Caco-2 (cell line): ENCODE results near the gene PHF20. TPM values are rescaled to one million over a fixed set of nuclear protein-coding genes. Genes with fewer than 3 reads are reported as not detected.

ENCODE experiments used
- BruUV-seq: library from RNA; stranded (reverse); fragments of 400-500 nt; replicated peaks from 2 replicates; lab custom pipeline; 2021; lab: Mats Ljungman, UMichigan
- CTCF ChIA-PET: fragments of 300-600 bp; sonication (Branson Sonifier 250); formaldehyde crosslinking; loops from one replicate; lab custom pipeline; 2022; ENCODE audit warnings: antibody characterized with exemption; lab: Charles Lee
- POLR2A ChIA-PET: fragments of 300-600 bp; sonication (Branson Sonifier 250); formaldehyde crosslinking; loops from one replicate; lab custom pipeline; 2022; ENCODE audit warnings: antibody characterized with exemption; lab: Charles Lee
- DNase-seq, 2 experiments: peaks; one replicate each; pipeline versions ENCODE4 v3.0.0 to v3.0.0-alpha.2; 2020 to 2022
- H3K27me3 ChIP-seq: replicated peaks from 2 replicates; pipeline ENCODE4 v1.6.0; 2011; ENCODE audit warnings: low read length; ENCODE audit not compliant: control insufficient read depth, insufficient read depth
- H3K36me3 ChIP-seq: 2 replicates; pipeline ENCODE4 v1.5.1; 2011; ENCODE audit warnings: low read length; ENCODE audit not compliant: control insufficient read depth, insufficient read depth
- H3K4me1 ChIP-seq: fragments of 250-450 bp; sonication (Bioruptor Pico); 2 replicates; pipeline ENCODE4 v1.5.1; 2020; ENCODE audit warnings: mild to moderate bottlenecking
- H3K4me3 ChIP-seq: 2 replicates; pipeline ENCODE4 v1.5.1; 2011; ENCODE audit warnings: low read depth, mild to moderate bottlenecking, control low read depth, low read length
- H3K9me3 ChIP-seq: fragments of 250-450 bp; sonication (Bioruptor Pico); 2 replicates; pipeline ENCODE4 v1.5.1; 2020; ENCODE audit warnings: mild to moderate bottlenecking, moderate library complexity
- H3K27ac Mint-ChIP-seq: one replicate; pipeline ENCODE4 v1.8.0; 2022; ENCODE audit warnings: mixed read lengths; ENCODE audit not compliant: unreplicated experiment
- H3K27me3 Mint-ChIP-seq: one replicate; pipeline ENCODE4 v1.8.0; 2022; ENCODE audit warnings: mixed read lengths; ENCODE audit not compliant: insufficient read depth, unreplicated experiment
- H3K36me3 Mint-ChIP-seq: one replicate; pipeline ENCODE4 v1.8.0; 2022; ENCODE audit warnings: mild to moderate bottlenecking, mixed read lengths; ENCODE audit not compliant: insufficient read depth, unreplicated experiment
- H3K4me1 Mint-ChIP-seq: one replicate; pipeline ENCODE4 v1.8.0; 2022; ENCODE audit warnings: low read depth, mixed read lengths; ENCODE audit not compliant: unreplicated experiment
- H3K4me3 Mint-ChIP-seq: one replicate; pipeline ENCODE4 v1.8.0; 2022; ENCODE audit warnings: mild to moderate bottlenecking, moderate library complexity, mixed read lengths; ENCODE audit not compliant: unreplicated experiment
- H3K9me3 Mint-ChIP-seq: one replicate; pipeline ENCODE4 v1.8.0; 2022; ENCODE audit warnings: mixed read lengths; ENCODE audit not compliant: unreplicated experiment
- intact Hi-C: fragments of 100-400 bp; cut with micrococcal nuclease; formaldehyde crosslinking; loops from one replicate; pipeline ENCODE4 v1.10.0; 2022; ENCODE audit not compliant: unreplicated experiment
- total RNA-seq: library from RNA; stranded (reverse); gene quantifications from 2 replicates; pipeline ENCODE4 v1.2.3, GENCODE V29; 2022
- TF ChIP-seq, protein P1 (sequence below), 2 experiments: fragments of 200-600 bp in 1 of 2; IDR thresholded peaks; 1 replicate in 1 of 2; 2 replicates in 1 of 2; pipeline versions ENCODE4 v1.5.1 to v1.8.0; 2011 to 2022; ENCODE audit warnings: antibody characterized with exemption in 1 of 2, control low read depth in 1 of 2, inconsistent platforms in 1 of 2, low read depth in 1 of 2, low read length in 1 of 2, mild to moderate bottlenecking in 1 of 2, moderate library complexity in 1 of 2; ENCODE audit not compliant: insufficient read depth in 1 of 2, severe bottlenecking in 1 of 2, unreplicated experiment in 1 of 2

PHF20 gene
- total RNA-seq, 1 experiment from 2014 or later: 109 TPM

DNA sequence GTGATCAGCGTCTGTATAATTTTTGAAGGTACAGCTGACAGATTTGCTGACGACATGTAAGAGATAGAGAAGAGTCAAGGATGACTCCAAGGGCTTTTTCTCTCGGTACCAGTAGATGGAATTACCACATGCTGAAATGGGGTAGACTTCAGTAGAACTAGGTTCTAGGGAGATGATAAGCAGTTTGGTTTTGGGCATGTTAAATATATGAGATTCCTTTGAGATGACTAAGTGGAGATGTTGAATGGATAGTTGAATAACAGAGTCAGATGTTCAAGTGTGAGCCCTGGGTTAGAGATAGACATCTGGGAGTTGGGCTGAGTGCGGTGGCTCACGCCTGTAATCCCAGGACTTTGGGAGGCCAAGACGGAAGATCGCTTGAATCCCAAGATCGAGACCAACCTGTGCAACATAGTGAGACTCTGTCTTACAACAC lies 50.0 kb downstream of the PHF20 start:
- POLR2A ChIA-PET: no interaction called here
- DNase-seq: no peak
- peak overlapping the region; percentile 0 for H3K4me3 Mint-ChIP-seq
- TF ChIP-seq, protein P1, sequence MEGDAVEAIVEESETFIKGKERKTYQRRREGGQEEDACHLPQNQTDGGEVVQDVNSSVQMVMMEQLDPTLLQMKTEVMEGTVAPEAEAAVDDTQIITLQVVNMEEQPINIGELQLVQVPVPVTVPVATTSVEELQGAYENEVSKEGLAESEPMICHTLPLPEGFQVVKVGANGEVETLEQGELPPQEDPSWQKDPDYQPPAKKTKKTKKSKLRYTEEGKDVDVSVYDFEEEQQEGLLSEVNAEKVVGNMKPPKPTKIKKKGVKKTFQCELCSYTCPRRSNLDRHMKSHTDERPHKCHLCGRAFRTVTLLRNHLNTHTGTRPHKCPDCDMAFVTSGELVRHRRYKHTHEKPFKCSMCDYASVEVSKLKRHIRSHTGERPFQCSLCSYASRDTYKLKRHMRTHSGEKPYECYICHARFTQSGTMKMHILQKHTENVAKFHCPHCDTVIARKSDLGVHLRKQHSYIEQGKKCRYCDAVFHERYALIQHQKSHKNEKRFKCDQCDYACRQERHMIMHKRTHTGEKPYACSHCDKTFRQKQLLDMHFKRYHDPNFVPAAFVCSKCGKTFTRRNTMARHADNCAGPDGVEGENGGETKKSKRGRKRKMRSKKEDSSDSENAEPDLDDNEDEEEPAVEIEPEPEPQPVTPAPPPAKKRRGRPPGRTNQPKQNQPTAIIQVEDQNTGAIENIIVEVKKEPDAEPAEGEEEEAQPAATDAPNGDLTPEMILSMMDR (IDR thresholded peaks at IDR 0.05; ENCODE audit: insufficient read depth in 1 of 2, low read depth in 1 of 2, low read length in 1 of 2, severe bottlenecking in 1 of 2, unreplicated experiment in 1 of 2): no peak
- BruUV-seq: TSS peak; percentile 19
- H3K4me1 ChIP-seq: peaks cover 21% of the 10 kb centered on the region
- no peaks in the 10 kb centered on the region for H3K27me3 Mint-ChIP-seq
- H3K4me3 ChIP-seq: no peak overlapping the region
- intact Hi-C loops: no loop called here
- H3K27ac Mint-ChIP-seq: peak overlapping the region; percentile 42
- H3K4me1 Mint-ChIP-seq: peaks cover 38% of the 10 kb centered on the region
- H3K27me3 ChIP-seq: no peaks in the 10 kb centered on the region
- peaks cover 23% of the 10 kb centered on the region for H3K36me3 Mint-ChIP-seq
- peaks cover 10% of the 10 kb centered on the region for H3K9me3 Mint-ChIP-seq
- CTCF ChIA-PET: no interaction called here
- no peaks in the 10 kb centered on the region; the same call in 1 of the 2 replicates for H3K36me3 ChIP-seq
- H3K9me3 ChIP-seq: no peaks in the 10 kb centered on the region

DNA sequence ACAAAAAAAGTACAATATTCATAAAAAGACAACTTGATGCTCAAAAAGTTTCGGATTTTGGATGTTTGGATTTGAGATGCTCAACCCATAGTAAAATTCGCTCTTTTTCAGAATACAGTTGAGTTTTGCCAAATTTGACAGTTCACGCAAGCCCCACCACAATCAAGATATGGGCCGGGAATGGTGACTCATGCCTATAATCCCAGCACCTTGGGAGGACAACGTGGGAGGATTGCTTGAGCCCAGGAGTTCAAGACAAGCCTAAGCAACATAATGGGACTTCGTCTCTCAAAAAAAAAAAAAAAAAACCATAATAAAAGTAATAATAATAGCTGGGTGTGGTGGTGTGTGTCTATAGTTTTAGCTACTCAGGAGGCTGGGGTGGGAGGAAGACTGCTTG lies 51.3 kb downstream of the PHF20 start:
- CTCF ChIA-PET: interaction anchor here (0.6 to 0.7 kb wide), 3 partner anchors 81 to 1350 kb away, joined by 3 to 5 read pairs (median 3); partner anchors contain the start of gene RBM39
- Mint-ChIP-seq H3K27me3 (no peaks in the 10 kb centered on the region), H3K36me3 (peaks cover 18% of the 10 kb centered on the region), H3K27ac (no peak overlapping the region), H3K9me3 (peaks cover 10% of the 10 kb centered on the region), H3K4me1 (peaks cover 38% of the 10 kb centered on the region), H3K4me3 (no peak overlapping the region)
- H3K4me3 ChIP-seq: no peak overlapping the region
- peaks cover 21% of the 10 kb centered on the region for H3K4me1 ChIP-seq
- POLR2A ChIA-PET: interaction anchor here (0.6 to 1.1 kb wide), 2 partner anchors 51 to 52 kb away, joined by 3 to 4 read pairs; partner anchors contain the start of gene PHF20
- BruUV-seq: no TSS peak
- peak in 1 of 2 experiments; percentile 36 for DNase-seq
- H3K36me3 ChIP-seq: no peaks in the 10 kb centered on the region
- H3K9me3 ChIP-seq: no peaks in the 10 kb centered on the region
- intact Hi-C loops: no loop called here
- TF ChIP-seq, protein P1 (IDR thresholded peaks at IDR 0.05; ENCODE audit: insufficient read depth in 1 of 2, low read depth in 1 of 2, low read length in 1 of 2, severe bottlenecking in 1 of 2, unreplicated experiment in 1 of 2): no peak
- H3K27me3 ChIP-seq: no peaks in the 10 kb centered on the region

DNA sequence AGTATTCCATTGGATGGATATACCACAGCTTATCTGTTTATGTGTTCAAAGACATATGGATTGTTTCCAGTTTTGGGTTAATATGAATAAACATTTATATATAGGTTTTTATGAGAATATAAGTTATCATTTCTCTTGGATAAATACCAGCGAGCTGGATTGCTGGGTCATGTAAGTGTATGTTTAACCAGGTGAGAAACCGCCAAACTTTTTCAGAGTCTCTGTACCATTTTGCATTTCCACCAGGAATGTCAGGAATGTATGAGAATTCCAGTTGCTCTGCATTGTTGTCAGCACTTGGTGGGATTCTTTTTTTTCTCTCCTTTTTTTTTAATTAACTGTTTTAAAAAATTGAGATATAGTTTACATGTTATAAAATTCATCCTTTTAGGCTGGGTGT lies 52.1 kb downstream of the PHF20 start:
- Mint-ChIP-seq H3K9me3 (peaks cover 10% of the 10 kb centered on the region), H3K27me3 (no peaks in the 10 kb centered on the region), H3K27ac (no peak overlapping the region), H3K4me3 (no peak overlapping the region), H3K4me1 (peaks cover 38% of the 10 kb centered on the region), H3K36me3 (peaks cover 18% of the 10 kb centered on the region)
- no TSS peak for BruUV-seq
- Histone ChIP-seq H3K4me3 (no peak overlapping the region), H3K4me1 (peaks cover 21% of the 10 kb centered on the region), H3K27me3 (no peaks in the 10 kb centered on the region), H3K36me3 (no peaks in the 10 kb centered on the region; the same call in 1 of the 2 replicates), H3K9me3 (no peaks in the 10 kb centered on the region)
- TF ChIP-seq, protein P1 (IDR thresholded peaks at IDR 0.05; ENCODE audit: insufficient read depth in 1 of 2, low read depth in 1 of 2, low read length in 1 of 2, severe bottlenecking in 1 of 2, unreplicated experiment in 1 of 2): no peak
- POLR2A ChIA-PET: interaction anchor here (0.6 to 1.5 kb wide), 3 partner anchors 51 to 82 kb away, joined by 3 to 4 read pairs (median 4); partner anchors contain the start of genes PHF20 and RBM39
- DNase-seq: peak; percentile 13 to 25
- CTCF ChIA-PET: interaction anchor here (0.6 to 0.7 kb wide), 4 partner anchors 26 to 131 kb away, joined by 3 read pairs; partner anchors contain the start of gene RBM39
- intact Hi-C loops: no loop called here
